Measurements from ENCODE around the gene AWAT2.

Gene AWAT2

DNA sequence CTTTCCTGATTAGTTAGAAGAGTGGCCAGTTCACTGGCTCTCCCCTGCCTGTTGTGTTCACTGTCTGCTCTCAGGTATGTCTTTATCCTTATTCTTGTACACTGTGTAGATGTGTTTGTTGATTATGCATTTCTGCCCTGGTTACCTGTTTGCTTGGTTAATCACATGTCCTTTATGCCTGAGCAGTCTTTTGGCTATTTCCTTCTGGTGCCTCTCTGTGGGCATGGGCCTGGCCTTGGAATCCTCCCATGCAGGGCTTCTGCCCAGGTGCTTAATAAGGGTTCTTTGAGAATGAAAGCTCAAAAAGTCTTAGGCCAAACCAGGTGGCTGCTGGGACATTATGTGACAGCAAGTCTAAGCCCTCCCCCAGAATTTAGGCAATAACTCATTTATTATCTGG is 39.0 kb upstream of the AWAT2 start:
- TF ChIP-seq, protein P1, sequence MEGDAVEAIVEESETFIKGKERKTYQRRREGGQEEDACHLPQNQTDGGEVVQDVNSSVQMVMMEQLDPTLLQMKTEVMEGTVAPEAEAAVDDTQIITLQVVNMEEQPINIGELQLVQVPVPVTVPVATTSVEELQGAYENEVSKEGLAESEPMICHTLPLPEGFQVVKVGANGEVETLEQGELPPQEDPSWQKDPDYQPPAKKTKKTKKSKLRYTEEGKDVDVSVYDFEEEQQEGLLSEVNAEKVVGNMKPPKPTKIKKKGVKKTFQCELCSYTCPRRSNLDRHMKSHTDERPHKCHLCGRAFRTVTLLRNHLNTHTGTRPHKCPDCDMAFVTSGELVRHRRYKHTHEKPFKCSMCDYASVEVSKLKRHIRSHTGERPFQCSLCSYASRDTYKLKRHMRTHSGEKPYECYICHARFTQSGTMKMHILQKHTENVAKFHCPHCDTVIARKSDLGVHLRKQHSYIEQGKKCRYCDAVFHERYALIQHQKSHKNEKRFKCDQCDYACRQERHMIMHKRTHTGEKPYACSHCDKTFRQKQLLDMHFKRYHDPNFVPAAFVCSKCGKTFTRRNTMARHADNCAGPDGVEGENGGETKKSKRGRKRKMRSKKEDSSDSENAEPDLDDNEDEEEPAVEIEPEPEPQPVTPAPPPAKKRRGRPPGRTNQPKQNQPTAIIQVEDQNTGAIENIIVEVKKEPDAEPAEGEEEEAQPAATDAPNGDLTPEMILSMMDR (IDR thresholded peaks at IDR 0.05; ENCODE audit: low read depth, low read length): no peak
- TF ChIP-seq EZH2phosphoT487 (IDR thresholded peaks at IDR 0.05; ENCODE audit: low read depth): no peak
- Histone ChIP-seq H3K4me1 (ENCODE audit: low read length) (no peaks in the 10 kb centered on the region), H3K4me2 (ENCODE audit: low read length) (no peak overlapping the region), H3K79me2 (ENCODE audit: low read length) (no peaks in the 10 kb centered on the region), H3K9me3 (ENCODE audit: insufficient read depth, low read length) (no peaks in the 10 kb centered on the region), H3K27ac (ENCODE audit: low read length) (no peak overlapping the region), H3K4me3 (ENCODE audit: low read length) (no peak overlapping the region), H3K36me3 (replicated peaks; ENCODE audit: low read depth, low read length) (no peaks in the 10 kb centered on the region), H3K27me3 (ENCODE audit: low read depth, low read length) (no peaks in the 10 kb centered on the region), H2AFZ (ENCODE audit: low read depth, low read length) (no peak overlapping the region), H3K9ac (ENCODE audit: low read length) (no peak overlapping the region), H4K20me1 (ENCODE audit: insufficient read depth, low read length) (no peaks in the 10 kb centered on the region)

DNA sequence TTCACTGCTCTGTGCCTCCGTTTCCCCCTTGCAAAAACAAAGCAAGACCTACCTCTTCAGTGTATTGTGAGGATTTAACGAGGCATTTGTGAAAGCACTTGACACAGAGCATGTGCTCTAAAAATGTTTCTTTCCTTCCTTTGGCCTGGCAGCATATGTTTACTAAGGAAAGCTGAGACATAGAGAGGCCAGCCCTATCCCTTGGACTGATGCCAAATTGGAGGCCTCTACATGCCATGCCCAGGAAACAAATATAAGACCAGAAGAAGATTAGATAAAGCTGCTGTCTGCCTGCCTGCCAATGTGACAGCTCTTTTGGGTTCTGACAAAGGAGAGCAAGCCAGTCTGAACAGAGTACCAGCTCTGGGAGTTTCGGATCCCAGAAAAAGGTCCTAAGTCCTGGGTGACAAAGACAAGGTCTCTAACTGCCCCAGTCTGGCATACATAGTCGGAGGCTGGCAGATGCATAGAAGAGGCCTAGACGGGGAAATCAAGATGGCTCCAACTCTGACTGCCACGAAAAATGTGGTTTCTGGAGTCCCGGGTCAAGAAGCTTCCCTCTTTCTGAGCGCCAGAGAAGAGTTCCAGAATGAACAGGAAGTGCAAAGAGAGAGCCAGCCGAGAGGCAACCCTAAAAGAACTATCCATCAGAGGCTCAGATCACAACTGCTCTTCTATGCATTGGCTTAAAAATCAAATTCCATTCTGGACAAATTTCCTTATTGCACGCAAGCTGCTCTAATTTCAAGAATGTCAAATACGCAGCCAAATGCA is 38.3 kb upstream of the AWAT2 start:
- H3K27ac ChIP-seq (ENCODE audit: low read length): no peak overlapping the region

DNA sequence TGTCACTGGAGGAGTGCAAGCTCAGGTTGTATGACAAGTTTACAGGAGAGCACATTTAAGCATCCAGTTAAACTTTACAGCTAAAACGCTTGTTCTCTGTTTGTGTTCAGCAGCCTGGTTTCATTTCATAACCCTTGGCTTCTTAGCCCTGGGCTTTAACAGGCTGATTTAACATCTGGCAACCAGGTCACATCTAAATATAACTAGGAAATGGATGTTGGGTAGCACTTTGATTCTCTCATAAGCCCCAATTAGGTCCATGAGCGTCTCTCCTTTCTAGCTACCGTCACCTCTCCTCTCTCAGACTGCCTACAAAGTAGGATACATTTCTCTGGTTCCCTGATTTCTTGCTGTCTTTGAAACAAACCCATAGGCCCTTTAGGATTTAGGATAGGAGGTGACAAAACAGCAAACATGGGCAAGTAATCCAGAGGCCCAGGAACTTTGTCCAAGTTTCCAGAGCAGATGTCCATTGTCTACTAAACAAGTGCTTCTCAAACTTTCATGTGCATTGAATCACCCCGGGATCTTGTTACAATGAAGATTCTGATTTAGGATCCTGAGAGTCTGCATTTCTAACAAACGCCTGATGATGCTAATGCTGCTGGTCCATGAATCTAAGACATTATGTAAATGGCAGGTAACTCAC is 35.0 kb upstream of the AWAT2 start:
- Histone ChIP-seq H3K27me3 (ENCODE audit: low read depth, low read length) (no peaks in the 10 kb centered on the region), H3K4me3 (ENCODE audit: low read length) (no peak overlapping the region), H3K4me1 (ENCODE audit: low read length) (no peaks in the 10 kb centered on the region), H3K9ac (ENCODE audit: low read length) (no peak overlapping the region), H3K9me3 (ENCODE audit: insufficient read depth, low read length) (no peaks in the 10 kb centered on the region), H3K79me2 (ENCODE audit: low read length) (no peaks in the 10 kb centered on the region), H2AFZ (ENCODE audit: low read depth, low read length) (no peak overlapping the region), H3K4me2 (ENCODE audit: low read length) (no peak overlapping the region), H3K27ac (ENCODE audit: low read length) (no peak overlapping the region), H4K20me1 (ENCODE audit: insufficient read depth, low read length) (no peaks in the 10 kb centered on the region), H3K36me3 (replicated peaks; ENCODE audit: low read depth, low read length) (no peaks in the 10 kb centered on the region)
- TF ChIP-seq, protein P1 (IDR thresholded peaks at IDR 0.05; ENCODE audit: low read depth, low read length): no peak
- no peak for TF ChIP-seq EZH2phosphoT487 (IDR thresholded peaks at IDR 0.05; ENCODE audit: low read depth)

More for the DNA sequence above, 38.3 kb upstream of the AWAT2 start:
- H3K4me2 ChIP-seq (ENCODE audit: low read length): no peak overlapping the region
- no peaks in the 10 kb centered on the region for H3K9me3 ChIP-seq (ENCODE audit: insufficient read depth, low read length)
- no peaks in the 10 kb centered on the region for H3K36me3 ChIP-seq (replicated peaks; ENCODE audit: low read depth, low read length)
- H3K4me1 ChIP-seq (ENCODE audit: low read length): no peaks in the 10 kb centered on the region
- H3K27me3 ChIP-seq (ENCODE audit: low read depth, low read length): no peaks in the 10 kb centered on the region
- TF ChIP-seq EZH2phosphoT487 (IDR thresholded peaks at IDR 0.05; ENCODE audit: low read depth): no peak
- TF ChIP-seq, protein P1 (IDR thresholded peaks at IDR 0.05; ENCODE audit: low read depth, low read length): no peak
- H2AFZ ChIP-seq (ENCODE audit: low read depth, low read length): no peak overlapping the region
- no peak overlapping the region for H3K4me3 ChIP-seq (ENCODE audit: low read length)
- no peaks in the 10 kb centered on the region for H3K79me2 ChIP-seq (ENCODE audit: low read length)
- H4K20me1 ChIP-seq (ENCODE audit: insufficient read depth, low read length): no peaks in the 10 kb centered on the region
- H3K9ac ChIP-seq (ENCODE audit: low read length): no peak overlapping the region

DNA sequence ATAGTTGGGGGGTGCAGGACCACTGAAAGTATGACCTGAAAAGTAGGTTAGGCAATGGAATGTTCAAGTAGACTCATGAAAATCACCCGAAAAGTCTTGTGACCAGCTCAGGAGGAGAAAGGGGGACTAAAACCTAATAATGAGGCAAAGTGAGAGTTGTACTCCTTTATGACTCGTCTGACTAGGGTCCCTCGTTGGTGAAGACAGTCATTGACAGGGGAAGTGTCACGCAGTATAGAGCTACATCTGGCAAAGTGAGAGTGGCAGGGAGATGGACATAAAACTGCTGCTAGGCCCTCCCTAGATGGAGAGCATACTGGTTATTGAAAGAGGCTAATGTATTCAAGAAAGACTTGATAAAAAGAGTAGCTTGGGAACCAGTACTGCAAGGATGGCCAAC is 33.0 kb upstream of the AWAT2 start:
- no peak overlapping the region for H2AFZ ChIP-seq (ENCODE audit: low read depth, low read length)
- no peak overlapping the region for H3K4me3 ChIP-seq (ENCODE audit: low read length)
- TF ChIP-seq EZH2phosphoT487 (IDR thresholded peaks at IDR 0.05; ENCODE audit: low read depth): no peak
- TF ChIP-seq, protein P1 (IDR thresholded peaks at IDR 0.05; ENCODE audit: low read depth, low read length): no peak
- no peaks in the 10 kb centered on the region for H3K9me3 ChIP-seq (ENCODE audit: insufficient read depth, low read length)
- no peaks in the 10 kb centered on the region for H3K36me3 ChIP-seq (replicated peaks; ENCODE audit: low read depth, low read length)
- H3K79me2 ChIP-seq (ENCODE audit: low read length): no peaks in the 10 kb centered on the region
- no peak overlapping the region for H3K27ac ChIP-seq (ENCODE audit: low read length)
- no peaks in the 10 kb centered on the region for H4K20me1 ChIP-seq (ENCODE audit: insufficient read depth, low read length)
- H3K4me1 ChIP-seq (ENCODE audit: low read length): no peaks in the 10 kb centered on the region
- H3K4me2 ChIP-seq (ENCODE audit: low read length): no peak overlapping the region
- H3K9ac ChIP-seq (ENCODE audit: low read length): no peak overlapping the region
- no peaks in the 10 kb centered on the region for H3K27me3 ChIP-seq (ENCODE audit: low read depth, low read length)

Data from OCI-LY3 (cell line).